Immature natural killer cell (primary cell): Measurements from ENCODE around the gene PHACTR2. TPM values are rescaled to one million over a fixed set of nuclear protein-coding genes. Genes with fewer than 3 reads are reported as not detected.
"Not testable (repeated sequence)": the region's sequence is repeated elsewhere in the genome, so short reads cannot be mapped to it uniquely, and the experiment has no call there.

Source experiments
- DNase-seq, 3 donors: peaks; one replicate each; pipeline ENCODE4 v3.0.0; 2022; ENCODE audit warnings: mixed read lengths in 1 of 3
- H3K27ac Mint-ChIP-seq, 6 donors: one replicate each; pipeline ENCODE4 v1.8.0; 2020; ENCODE audit warnings: mixed read lengths in 6 of 6, mild to moderate bottlenecking in 5 of 6, inconsistent platforms in 4 of 6, moderate library complexity in 3 of 6
- H3K27me3 Mint-ChIP-seq, 3 donors: one replicate each; pipeline ENCODE4 v1.8.0; 2020 to 2021; ENCODE audit warnings: low read depth in 3 of 3, mild to moderate bottlenecking in 3 of 3, mixed read lengths in 3 of 3, moderate library complexity in 3 of 3, inconsistent platforms in 1 of 3
- H3K36me3 Mint-ChIP-seq, 3 donors: one replicate each; pipeline ENCODE4 v1.8.0; 2020; ENCODE audit warnings: mixed read lengths in 3 of 3, inconsistent platforms in 2 of 3, mild to moderate bottlenecking in 2 of 3
- H3K4me1 Mint-ChIP-seq, 2 donors: one replicate each; pipeline ENCODE4 v1.8.0; 2020; ENCODE audit warnings: inconsistent platforms in 2 of 2, mild to moderate bottlenecking in 2 of 2, mixed read lengths in 2 of 2, moderate library complexity in 1 of 2
- H3K4me3 Mint-ChIP-seq, 5 donors: one replicate each; pipeline ENCODE4 v1.8.0; 2020; ENCODE audit warnings: mild to moderate bottlenecking in 5 of 5, mixed read lengths in 5 of 5, inconsistent platforms in 3 of 5, moderate library complexity in 3 of 5
- H3K9me3 Mint-ChIP-seq, 6 donors: one replicate each; pipeline ENCODE4 v1.8.0; 2020; ENCODE audit warnings: mild to moderate bottlenecking in 6 of 6, mixed read lengths in 6 of 6, inconsistent platforms in 4 of 6, moderate library complexity in 3 of 6
- polyA plus RNA-seq, 3 donors: library from polyadenylated mRNA; unstranded; fragments of 300-500 nt; fragmentation: Illumina TruSeq; gene quantifications; one replicate each; pipeline ENCODE4 v1.2.3, GENCODE V29; 2021

Gene PHACTR2
- polyA plus RNA-seq, 3 donors from 2014 or later = 3.5 to 16.5 (median 9.4) TPM

GRCh38 chr6:143718472-143718871, 40.7 kb downstream of the PHACTR2 start:
- peak overlapping the region in 1 of 6 donors; percentile 29 for H3K27ac Mint-ChIP-seq
- peaks cover 0 to 1% of the 10 kb centered on the region in 2 donors for H3K4me1 Mint-ChIP-seq
- no peak overlapping the region for H3K4me3 Mint-ChIP-seq
- no peaks in the 10 kb centered on the region for H3K9me3 Mint-ChIP-seq
- peaks cover 13 to 21% (median 18%) of the 10 kb centered on the region in 3 donors for H3K36me3 Mint-ChIP-seq
- peaks cover 0 to 2% (median 0%) of the 10 kb centered on the region in 3 donors for H3K27me3 Mint-ChIP-seq
- no peak for DNase-seq

GRCh38 chr6:143721642-143722041, 43.9 kb downstream of the PHACTR2 start:
- Mint-ChIP-seq H3K27ac (no peak overlapping the region), H3K4me1 (peaks cover 0 to 2% of the 10 kb centered on the region in 2 donors), H3K36me3 (peaks cover 25 to 32% (median 27%) of the 10 kb centered on the region in 3 donors), H3K9me3 (no peaks in the 10 kb centered on the region), H3K27me3 (peaks cover 0 to 2% (median 0%) of the 10 kb centered on the region in 3 donors), H3K4me3 (no peak overlapping the region)
- no peak for DNase-seq

DNA sequence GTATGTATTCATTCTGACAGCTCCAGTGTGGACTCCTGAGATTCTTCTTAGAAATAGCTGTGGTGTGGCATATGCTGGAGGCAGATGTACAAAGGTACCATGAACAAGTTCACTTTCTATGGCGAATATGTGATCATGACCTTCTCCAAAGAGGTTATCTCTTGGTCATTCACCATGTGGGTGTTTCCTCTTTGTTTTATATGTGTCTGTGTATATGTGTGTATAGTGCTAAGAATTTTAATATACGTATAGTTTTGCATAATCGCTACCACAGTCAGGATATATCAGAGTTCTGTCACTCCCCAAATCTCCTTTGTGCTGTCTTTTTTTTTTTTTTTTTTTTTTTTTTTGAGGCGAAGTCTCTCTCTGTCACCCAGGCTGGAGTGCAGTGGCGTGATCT, 47.1 kb downstream of the PHACTR2 start:
- H3K27me3 Mint-ChIP-seq = no peaks in the 10 kb centered on the region
- H3K27ac Mint-ChIP-seq = no peak overlapping the region
- no peak for DNase-seq
- no peaks in the 10 kb centered on the region for H3K9me3 Mint-ChIP-seq
- H3K4me1 Mint-ChIP-seq = peaks cover 0 to 2% of the 10 kb centered on the region in 2 donors
- H3K4me3 Mint-ChIP-seq = no peak overlapping the region
- peaks cover 25 to 35% (median 27%) of the 10 kb centered on the region in 3 donors for H3K36me3 Mint-ChIP-seq

DNA sequence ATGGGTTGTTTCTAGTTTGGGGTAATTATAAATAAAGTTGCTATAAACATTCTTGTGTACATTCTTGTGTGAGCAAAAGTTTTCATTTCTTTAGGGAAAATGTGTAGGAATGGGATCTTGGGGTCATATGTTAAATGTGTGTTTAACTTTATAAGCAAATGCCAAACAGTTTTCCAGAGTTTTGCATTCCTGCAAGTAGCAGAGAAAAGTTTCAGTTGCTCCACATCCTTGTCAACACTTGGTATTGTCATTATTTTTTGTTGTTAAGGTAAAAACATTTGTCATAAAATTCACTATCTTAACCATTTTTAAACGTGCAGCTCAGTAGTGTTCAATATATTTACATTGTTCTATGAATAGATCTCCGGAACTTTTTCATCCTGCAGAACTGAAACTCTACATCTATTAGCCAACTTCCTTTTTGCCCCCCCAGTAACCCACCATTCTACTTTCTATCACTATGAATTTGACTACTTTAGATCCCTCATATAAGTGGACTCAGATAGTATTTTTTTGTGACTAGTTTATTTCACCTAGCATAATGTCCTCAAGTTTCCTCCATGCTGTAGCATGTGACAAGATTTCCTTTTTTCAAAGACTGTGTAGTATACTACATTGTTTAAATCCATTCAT, 48.4 kb downstream of the PHACTR2 start:
- H3K36me3 Mint-ChIP-seq = peaks cover 24 to 35% (median 25%) of the 10 kb centered on the region in 3 donors

DNA sequence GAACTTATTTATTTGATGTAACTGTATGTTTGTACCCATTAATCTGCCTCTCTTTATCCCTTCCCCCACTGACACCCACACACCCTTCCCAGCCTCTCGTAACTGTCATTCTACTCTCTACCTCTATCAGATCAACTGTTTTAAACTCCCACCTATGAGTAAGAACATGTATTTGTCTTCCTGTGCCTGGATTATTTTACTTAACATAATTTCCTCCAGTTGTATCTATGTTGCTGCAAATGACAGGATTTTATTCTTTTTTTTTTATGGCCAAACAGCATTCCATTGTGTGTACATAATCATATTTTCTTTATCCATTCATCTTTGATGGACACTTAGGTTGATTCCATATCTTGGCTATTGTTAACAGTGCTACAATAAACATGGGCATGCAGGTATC, 49.3 kb downstream of the PHACTR2 start:
- no peaks in the 10 kb centered on the region for H3K27me3 Mint-ChIP-seq
- no peaks in the 10 kb centered on the region for H3K9me3 Mint-ChIP-seq
- peaks cover 7% of the 10 kb centered on the region in 2 donors for H3K4me1 Mint-ChIP-seq
- no peak overlapping the region for H3K27ac Mint-ChIP-seq
- peaks cover 20 to 30% (median 24%) of the 10 kb centered on the region in 3 donors for H3K36me3 Mint-ChIP-seq
- no peak for DNase-seq
- H3K4me3 Mint-ChIP-seq = no peak overlapping the region

More for the DNA sequence above, 48.4 kb downstream of the PHACTR2 start:
- Mint-ChIP-seq H3K9me3 (no peaks in the 10 kb centered on the region), H3K27ac (no peak overlapping the region), H3K4me1 (peaks cover 0 to 2% of the 10 kb centered on the region in 2 donors), H3K4me3 (no peak overlapping the region), H3K27me3 (no peaks in the 10 kb centered on the region)
- no peak for DNase-seq

DNA sequence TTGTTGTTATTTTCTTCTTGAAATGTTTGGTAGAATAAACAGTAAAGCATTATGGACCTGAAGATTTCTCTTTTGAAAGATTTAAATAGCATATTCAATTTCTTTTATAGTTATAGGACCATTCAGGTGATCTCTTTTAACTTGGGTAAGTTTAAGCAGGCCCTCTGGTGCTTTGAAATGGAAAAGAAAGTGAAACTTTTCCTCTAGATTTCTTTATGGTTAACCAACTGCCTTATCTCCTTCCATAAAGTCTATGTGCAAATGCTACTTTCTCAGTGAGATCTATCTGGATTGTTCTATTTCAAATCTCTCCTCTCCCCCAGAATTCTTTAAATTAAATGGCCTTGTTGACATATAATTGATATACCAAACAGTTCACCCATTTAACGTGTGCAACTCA, 54.0 kb downstream of the PHACTR2 start:
- peak overlapping the region in 1 of 6 donors; percentile 13 for H3K27ac Mint-ChIP-seq
- H3K36me3 Mint-ChIP-seq = peaks cover 0 to 3% (median 0%) of the 10 kb centered on the region in 3 donors
- no peaks in the 10 kb centered on the region for H3K9me3 Mint-ChIP-seq
- H3K4me1 Mint-ChIP-seq = peaks cover 14 to 37% of the 10 kb centered on the region in 2 donors
- H3K27me3 Mint-ChIP-seq = peaks cover 0 to 3% (median 0%) of the 10 kb centered on the region in 3 donors
- DNase-seq = no peak
- H3K4me3 Mint-ChIP-seq = peak overlapping the region in 1 of 5 donors; percentile 53

GRCh38 chr6:143732536-143732935, 54.8 kb downstream of the PHACTR2 start:
- DNase-seq = no peak
- Mint-ChIP-seq H3K4me1 (peaks cover 14 to 37% of the 10 kb centered on the region in 2 donors), H3K27me3 (peaks cover 0 to 3% (median 0%) of the 10 kb centered on the region in 3 donors), H3K36me3 (no peaks in the 10 kb centered on the region), H3K27ac (no peak overlapping the region), H3K9me3 (no peaks in the 10 kb centered on the region), H3K4me3 (peak overlapping the region in 1 of 5 donors; percentile 53)

- no peak overlapping the region for H3K27ac Mint-ChIP-seq
- H3K27me3 Mint-ChIP-seq = peaks cover 0 to 3% (median 0%) of the 10 kb centered on the region in 3 donors
- H3K36me3 Mint-ChIP-seq = no peaks in the 10 kb centered on the region
- H3K9me3 Mint-ChIP-seq = no peaks in the 10 kb centered on the region
- no peak overlapping the region for H3K4me3 Mint-ChIP-seq
- no peak for DNase-seq
- peaks cover 14 to 37% of the 10 kb centered on the region in 2 donors for H3K4me1 Mint-ChIP-seq
Measured at GRCh38 chr6:143733510-143733909, 55.7 kb downstream of the PHACTR2 start.

GRCh38 chr6:143734641-143735063, 56.9 kb downstream of the PHACTR2 start:
- Mint-ChIP-seq H3K27ac (no peak overlapping the region), H3K27me3 (peaks cover 0 to 3% (median 0%) of the 10 kb centered on the region in 3 donors), H3K4me3 (no peak overlapping the region), H3K4me1 (peaks cover 14 to 37% of the 10 kb centered on the region in 2 donors), H3K36me3 (no peaks in the 10 kb centered on the region), H3K9me3 (no peaks in the 10 kb centered on the region)
- no peak for DNase-seq

DNA sequence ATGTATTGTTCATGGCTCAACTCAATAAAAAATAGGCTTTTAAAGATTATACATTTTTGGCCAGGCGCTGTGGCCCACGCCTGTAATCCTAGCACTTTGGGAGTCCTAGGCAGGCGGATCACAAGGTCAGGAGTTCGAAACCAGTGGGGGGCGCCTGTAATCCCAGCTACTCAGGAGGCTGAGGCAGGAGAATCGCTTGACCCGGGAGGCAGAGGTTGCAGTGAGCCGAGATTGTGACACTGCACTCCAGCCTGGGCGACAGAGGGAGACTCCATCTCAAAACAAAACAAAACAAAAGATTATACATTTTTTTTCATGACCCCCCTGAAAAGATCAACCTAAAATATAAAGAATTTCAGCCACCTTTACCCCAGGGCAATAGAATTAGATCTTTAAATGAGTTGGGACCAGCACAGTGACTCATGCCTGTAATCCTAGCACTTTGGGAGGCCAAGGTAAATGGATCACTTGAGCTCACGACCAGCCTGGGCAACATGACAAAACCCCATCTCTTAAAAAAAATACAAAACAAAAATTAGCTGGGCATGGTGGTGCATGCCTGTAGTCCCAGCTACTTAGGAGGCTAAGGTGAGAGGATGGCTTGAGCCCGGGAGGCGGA, 60.4 kb downstream of the PHACTR2 start:
- DNase-seq, H3K27ac Mint-ChIP-seq, H3K36me3 Mint-ChIP-seq, H3K4me3 Mint-ChIP-seq, H3K9me3 Mint-ChIP-seq, H3K27me3 Mint-ChIP-seq: not testable (repeated sequence)
- peaks cover 4 to 19% of the 10 kb centered on the region in 2 donors for H3K4me1 Mint-ChIP-seq

GRCh38 chr6:143739341-143739851, 61.6 kb downstream of the PHACTR2 start:
- H3K9me3 Mint-ChIP-seq = no peaks in the 10 kb centered on the region
- no peak overlapping the region for H3K27ac Mint-ChIP-seq
- no peaks in the 10 kb centered on the region for H3K27me3 Mint-ChIP-seq
- no peak overlapping the region for H3K4me3 Mint-ChIP-seq
- H3K36me3 Mint-ChIP-seq = no peaks in the 10 kb centered on the region
- peaks cover 0 to 6% of the 10 kb centered on the region in 2 donors for H3K4me1 Mint-ChIP-seq
- no peak for DNase-seq

- H3K36me3 Mint-ChIP-seq = no peaks in the 10 kb centered on the region
- H3K27me3 Mint-ChIP-seq = peaks cover 0 to under 1% (median 0%) of the 10 kb centered on the region in 3 donors
- no peaks in the 10 kb centered on the region for H3K9me3 Mint-ChIP-seq
- H3K4me3 Mint-ChIP-seq = no peak overlapping the region
- no peaks in the 10 kb centered on the region for H3K4me1 Mint-ChIP-seq
- H3K27ac Mint-ChIP-seq = no peak overlapping the region
- no peak for DNase-seq
Measured at GRCh38 chr6:143740213-143740612, 62.4 kb downstream of the PHACTR2 start.

DNA sequence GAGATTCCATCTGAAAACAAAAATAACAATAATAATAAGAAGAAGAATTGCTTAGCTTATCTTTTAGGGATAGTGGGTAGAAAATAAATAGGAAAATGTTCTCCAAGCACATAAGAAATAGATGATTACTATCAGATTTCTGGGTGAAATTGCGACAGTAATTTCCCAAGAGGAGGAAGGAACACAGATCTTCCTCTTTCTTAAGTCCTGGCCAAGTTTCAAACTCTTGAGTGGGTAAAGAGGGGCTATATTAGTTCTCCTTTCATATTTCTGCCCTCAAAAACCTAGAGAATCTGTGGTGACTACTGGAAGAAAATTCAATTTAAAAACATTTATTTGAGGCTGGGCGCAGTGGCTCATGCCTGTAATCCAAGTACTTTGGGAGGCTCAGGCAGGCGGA, 63.7 kb downstream of the PHACTR2 start:
- no peaks in the 10 kb centered on the region for H3K9me3 Mint-ChIP-seq
- H3K27ac Mint-ChIP-seq = no peak overlapping the region
- no peaks in the 10 kb centered on the region for H3K4me1 Mint-ChIP-seq
- peaks cover 0 to 2% (median 0%) of the 10 kb centered on the region in 3 donors for H3K27me3 Mint-ChIP-seq
- no peak overlapping the region for H3K4me3 Mint-ChIP-seq
- no peaks in the 10 kb centered on the region for H3K36me3 Mint-ChIP-seq
- no peak for DNase-seq
